ENCODE data around the gene SLC6A18.

GRCh38 chr5:1244255-1244654 lies 19.1 kb downstream of the SLC6A18 start:
- no peak for TF ChIP-seq CTCF (IDR thresholded peaks at IDR 0.05)
- no peak for TF ChIP-seq ZFX (IDR thresholded peaks at IDR 0.05; ENCODE audit: borderline replicate concordance)

All from 22Rv1 (cell line).